Measurements from ENCODE around the gene DDX54. TPM values are rescaled to one million over a fixed set of nuclear protein-coding genes. Genes with fewer than 3 reads are reported as not detected.
"Not testable (repeated sequence)": the region's sequence is repeated elsewhere in the genome, so short reads cannot be mapped to it uniquely, and the experiment has no call there.

Gene DDX54
- total RNA-seq, 1 donor from 2014 or later, result 11.0 TPM

DNA sequence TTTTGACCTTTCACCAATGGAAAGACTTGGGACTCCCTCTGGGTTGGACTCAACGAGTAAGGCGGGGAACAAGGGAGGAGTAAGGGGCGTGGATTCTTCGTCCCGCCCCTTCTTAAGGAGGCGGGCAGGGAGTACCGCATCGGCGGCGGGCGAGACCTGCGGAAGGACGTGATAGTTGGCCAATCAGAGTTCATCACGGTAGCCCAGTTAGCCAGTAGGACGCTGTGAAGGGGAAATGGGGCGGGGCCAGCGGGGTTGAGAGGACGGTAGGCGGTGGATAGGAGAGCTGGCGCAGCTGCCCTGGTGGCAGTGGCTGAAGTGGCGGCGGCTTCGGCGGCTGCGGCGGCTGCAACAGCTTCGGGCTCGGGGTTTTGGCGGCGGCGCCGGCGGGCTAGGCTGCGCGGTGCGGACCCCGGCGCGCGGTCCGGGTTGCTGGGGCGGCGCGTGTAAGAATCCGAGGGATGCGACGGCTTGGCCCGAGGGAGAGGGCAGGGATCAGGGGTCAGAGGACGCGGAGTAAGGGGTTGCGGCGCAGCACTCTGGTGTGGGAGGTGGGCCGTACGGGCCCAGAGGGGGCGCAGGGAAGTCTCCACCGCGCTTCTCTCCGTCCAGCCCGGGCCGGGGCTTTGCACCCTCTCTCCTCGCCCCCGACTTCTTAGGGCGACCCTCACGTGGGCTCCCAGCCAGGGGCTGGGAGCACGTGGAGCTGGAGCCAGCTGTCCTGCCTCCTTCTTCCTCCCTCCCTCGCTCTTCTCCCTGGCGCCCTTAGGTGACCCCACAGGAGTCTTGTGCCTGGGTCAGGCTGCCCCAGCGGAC, 36.1 kb upstream of the DDX54 start, which contains the start of gene TPCN1:
Gene TPCN1, plus strand, starts transcription at position 284 of the 816 bp plus-strand sequence. CDS start 5,389 bp downstream, outside the sequence.
- DNase-seq (ENCODE audit: low spot score in 2 of 2) (peak; percentile 95 to 96), FAIRE-seq (peak; percentile 99)

DNA sequence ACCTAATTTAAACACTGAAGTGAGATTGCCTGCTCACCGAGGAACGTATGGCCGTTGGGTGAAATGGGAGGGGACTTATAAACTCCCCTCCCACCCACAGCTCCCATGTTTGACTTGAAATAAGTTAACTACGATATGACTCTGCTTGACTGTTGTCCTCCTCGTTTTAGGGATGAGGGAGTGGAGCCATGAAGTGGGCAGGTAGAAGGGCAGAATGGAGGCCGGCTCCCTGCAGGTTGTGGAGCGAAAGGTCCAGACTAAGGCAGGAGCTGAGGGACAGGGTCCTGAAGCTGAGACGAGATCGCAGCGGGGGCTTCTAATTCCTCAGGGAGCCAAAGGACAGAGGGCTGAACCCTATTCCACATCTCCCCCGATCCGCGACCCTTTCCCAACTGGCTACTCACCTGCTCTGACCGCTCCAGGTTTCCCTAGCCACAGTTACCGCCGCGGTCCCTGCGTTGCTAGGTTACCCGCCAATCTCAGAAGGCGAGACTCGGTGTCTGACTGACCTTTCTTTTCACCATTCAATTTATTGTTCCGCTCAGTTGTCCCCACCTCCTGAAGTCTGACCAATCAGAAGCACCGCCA, 35.4 kb upstream of the DDX54 start:
- DNase-seq (ENCODE audit: low spot score in 2 of 2) (no peak), FAIRE-seq (no peak)

DNA sequence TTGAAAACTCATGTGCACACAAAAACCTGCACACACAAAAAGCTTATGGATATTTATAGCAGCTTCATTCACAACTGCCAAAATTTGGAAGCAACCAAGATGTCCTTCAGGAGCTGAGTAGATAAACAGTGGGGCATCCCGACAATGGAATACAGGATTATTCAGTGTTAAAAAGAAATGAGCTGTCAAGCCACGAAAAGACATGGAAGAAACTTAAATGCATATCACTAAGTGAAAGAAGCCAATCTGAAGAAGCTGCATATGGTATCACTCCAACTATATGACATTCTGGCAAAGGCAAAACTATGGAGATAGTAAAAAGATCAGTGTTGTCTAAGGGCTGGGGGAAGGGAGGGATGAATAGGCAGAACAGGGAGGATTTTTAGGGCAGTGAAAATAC, 30.7 kb upstream of the DDX54 start:
- no peak for DNase-seq (ENCODE audit: low spot score in 2 of 2)
- FAIRE-seq, result no peak

DNA sequence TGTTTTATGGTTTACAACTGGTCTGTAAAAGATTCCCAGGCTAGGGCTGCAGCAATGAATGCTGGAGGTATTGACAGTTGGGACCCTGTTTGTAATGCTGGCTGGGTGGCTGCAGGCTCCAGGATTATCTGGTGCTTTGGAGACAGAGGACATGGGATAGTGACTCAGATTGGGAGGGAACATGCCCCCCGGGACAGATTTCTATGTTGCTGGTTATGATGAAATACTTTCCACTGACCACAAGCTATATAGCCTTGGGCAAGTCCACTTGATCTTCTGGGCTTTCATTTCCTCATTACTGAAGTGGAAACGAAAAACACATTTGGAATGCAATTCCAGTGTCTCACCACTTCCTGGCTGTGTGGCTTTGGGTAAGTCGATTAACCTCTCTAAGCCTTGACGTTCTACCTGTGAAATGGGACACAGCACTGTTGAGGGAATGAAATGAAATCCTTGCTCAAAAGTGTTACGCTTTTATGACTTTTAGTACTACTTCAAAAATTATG, 29.7 kb upstream of the DDX54 start:
- FAIRE-seq (no peak), DNase-seq (ENCODE audit: low spot score in 2 of 2) (no peak)

DNA sequence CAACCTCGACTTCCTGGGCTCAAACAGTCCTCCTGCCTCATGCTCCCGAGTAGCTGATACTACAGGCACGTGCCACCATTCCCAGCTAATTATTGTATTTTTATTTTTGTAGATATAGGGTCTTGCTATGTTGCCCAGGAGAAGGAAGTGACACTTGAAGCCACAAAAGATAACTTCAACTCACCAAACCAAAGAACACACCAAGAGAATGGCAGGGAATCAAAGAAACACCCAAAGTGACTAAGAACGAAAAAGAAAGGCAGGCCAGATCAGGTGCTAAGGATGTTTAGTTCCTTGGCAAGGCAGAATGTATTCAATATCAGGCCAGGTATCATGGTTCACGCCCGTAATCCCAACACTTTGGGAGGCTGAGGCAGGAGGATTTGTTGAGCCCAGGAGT, 25.9 kb upstream of the DDX54 start:
- DNase-seq (ENCODE audit: low spot score in 2 of 2), result no peak

DNA sequence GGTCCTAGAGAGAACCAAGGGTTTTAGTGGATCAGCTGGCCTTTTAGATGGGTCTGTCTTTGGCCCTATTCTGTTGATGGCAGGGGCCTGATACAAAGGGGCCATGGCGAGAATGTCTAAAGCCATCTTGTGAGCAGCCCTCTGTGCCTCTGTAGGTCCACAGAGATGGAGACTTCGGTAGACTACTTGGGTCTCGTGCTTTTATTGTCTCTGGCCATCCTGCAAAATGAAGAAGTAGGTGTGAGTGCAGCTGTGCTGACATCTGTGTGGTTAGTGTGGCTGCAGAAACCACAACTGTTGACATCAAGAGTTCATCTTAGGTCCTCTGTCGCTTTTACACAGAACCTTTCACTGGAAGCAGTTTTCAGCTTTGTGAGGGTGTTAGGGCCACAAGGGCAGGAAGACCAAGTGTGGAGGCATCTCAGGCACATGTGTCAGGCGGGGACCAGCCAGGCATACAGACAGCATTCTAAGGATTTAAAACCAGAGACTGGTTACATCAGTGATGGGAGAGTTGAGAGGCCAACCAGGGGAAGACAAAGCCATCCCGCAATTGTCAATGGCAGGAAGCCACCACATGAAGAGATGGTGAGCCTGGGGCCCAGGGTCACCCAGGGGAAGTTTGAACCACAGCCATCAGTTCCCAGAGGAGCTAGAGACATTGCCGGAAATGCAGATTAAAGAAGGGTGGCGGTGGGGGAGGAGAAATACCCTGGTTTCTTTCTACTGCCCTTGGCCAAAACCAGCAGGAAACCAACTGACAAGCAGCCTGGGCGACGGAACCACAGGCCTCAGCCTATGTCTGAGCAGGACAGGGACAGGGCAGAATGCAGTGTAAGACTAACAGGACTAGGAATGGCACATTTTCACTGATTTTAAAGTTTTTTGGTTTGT, 23.0 kb upstream of the DDX54 start:
- no peak for FAIRE-seq
- no peak for DNase-seq (ENCODE audit: low spot score in 2 of 2)

More for the DNA sequence above, 25.9 kb upstream of the DDX54 start:
- no peak for FAIRE-seq

DNA sequence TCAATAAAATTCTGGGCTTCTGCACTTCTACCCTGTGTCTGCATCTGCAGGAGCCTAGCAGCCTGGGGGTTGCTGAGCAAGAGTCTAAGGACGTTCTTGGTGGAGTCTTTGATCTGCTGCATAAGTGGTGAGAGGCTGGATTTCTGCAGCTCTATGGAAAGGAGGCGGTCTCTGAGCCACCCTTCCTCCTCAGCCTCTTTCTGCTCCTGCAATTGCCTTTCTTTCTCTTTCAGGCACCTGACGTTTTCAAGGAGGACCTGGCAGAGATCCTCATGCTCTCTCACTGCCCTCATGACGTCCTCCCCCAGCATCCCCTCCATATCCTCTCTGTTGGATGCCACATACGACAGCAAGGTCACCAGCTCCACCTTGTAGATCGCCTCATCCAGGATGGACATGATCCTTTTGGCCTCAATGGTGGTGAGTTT, 22.3 kb upstream of the DDX54 start:
- FAIRE-seq, result no peak
- no peak for DNase-seq (ENCODE audit: low spot score in 2 of 2)

DNA sequence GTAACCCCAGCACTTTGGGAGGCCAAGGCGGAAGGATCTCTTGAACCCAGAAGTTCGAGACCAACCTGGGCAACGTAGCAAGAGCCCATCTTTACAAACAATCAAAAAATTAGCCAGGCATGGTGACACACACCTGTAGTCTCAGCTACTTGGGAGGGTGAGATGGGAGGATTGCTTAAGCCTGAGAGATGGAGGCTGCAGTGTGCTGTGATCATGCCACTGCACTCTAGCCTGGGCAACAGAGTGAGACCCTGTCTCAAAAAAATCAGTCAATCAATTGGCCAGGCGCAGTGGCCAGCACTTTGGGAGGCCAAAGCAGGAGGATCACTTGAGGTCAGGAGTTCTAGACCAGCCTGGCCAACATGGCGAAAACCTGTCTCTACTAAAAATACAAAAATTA, 21.5 kb upstream of the DDX54 start:
- not testable (repeated sequence) for DNase-seq (ENCODE audit: low spot score in 2 of 2); FAIRE-seq

DNA sequence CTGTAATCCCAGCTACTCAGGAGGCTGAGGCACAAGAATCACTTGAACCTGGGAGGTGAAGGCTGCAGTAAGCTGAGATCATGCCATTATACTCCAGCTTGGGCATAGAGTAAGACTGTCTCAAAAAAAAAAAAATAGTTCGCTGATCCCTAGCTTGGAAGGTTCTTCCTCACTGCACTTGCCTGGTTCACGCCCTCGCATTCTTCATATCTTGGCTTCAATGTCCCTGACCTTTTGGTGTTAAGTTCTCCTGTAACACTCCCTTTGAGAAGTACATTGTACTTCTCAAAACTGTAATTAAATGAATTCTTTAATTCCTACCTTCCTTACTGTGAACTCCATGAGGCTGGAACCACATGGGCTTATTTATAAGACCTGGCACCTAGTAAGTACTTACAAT, 19.5 kb upstream of the DDX54 start:
- no peak for DNase-seq (ENCODE audit: low spot score in 2 of 2)
- no peak for FAIRE-seq

DNA sequence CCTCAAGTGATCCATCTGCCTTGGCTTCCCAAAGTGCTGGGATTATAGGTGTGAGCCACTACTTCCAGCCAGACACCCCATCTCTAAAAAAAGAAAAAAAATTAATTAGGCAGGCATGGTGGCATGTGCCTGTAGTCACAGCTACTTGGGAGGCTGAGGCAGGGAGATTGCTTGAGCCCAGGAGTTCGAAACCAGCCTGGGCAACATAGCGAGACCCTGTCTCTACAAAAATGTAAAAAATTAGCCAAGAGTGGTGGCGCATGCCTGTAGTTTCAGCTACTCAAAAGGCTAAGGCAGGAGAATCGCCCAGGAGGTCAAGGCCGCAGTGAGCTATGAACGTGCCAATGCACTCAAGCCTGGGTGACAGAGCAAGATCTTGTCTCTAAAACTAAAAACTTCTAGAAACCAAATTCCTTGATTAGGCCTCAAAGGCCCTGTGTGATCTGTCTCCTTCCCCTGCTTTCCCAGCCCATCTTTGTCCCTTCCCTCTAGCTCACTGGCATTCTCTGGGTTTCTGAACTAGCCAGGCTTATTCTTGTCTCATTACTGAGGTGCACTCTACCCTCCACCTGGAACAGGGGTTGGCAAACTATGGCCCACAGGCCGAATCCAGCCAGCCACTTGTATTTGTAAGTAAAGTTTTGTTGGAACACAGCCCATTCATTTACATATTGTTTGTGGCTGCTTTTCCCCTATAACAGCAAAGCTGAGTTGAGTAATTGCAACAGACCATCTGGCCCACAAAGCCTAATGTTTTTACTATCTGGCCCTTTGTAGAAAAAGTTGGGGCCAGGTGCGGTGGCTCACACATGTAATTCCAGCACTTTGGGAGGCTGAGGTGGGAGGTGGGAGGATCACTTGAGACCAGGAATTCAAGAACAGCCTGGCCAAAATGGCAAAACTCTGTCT, 18.8 kb upstream of the DDX54 start:
- DNase-seq (ENCODE audit: low spot score in 2 of 2) (no peak), FAIRE-seq (no peak)

DNA sequence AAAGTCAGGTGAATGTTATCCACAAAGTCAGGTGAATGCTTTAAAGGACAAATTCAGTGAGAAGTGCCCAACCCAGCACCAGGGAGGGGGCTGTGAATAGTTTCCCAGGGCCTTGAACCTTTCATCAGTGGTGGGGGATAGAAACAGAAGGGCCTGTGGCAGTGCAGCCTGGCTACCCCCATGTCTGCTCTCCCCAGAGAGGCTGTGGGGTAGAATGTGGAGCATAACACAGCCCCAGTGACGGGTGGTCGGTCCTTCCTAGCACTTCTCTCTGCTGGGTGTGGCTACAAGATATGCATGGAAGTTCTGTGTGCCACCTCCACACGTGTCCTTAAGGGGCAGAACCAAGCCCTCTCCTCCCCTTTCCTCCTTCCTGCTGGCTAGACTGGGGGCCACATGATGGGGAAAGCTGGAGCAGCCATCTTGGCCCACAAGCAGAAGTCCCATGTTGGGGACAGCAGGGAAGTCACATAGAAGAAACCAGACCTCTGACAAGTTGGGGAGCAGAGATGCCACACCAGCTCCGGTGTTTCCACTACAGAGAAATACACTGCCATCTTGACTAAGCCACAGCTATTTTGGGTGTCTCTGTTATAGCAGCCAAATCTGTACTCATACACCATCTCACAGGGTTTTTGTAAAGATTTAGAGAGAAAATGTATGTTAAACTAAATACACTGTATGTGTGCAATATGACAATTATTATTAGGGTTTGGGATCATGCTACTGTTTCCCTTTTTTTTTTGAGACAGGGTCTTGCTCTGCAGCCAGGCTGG, 17.2 kb upstream of the DDX54 start:
- FAIRE-seq, result no peak

DNA sequence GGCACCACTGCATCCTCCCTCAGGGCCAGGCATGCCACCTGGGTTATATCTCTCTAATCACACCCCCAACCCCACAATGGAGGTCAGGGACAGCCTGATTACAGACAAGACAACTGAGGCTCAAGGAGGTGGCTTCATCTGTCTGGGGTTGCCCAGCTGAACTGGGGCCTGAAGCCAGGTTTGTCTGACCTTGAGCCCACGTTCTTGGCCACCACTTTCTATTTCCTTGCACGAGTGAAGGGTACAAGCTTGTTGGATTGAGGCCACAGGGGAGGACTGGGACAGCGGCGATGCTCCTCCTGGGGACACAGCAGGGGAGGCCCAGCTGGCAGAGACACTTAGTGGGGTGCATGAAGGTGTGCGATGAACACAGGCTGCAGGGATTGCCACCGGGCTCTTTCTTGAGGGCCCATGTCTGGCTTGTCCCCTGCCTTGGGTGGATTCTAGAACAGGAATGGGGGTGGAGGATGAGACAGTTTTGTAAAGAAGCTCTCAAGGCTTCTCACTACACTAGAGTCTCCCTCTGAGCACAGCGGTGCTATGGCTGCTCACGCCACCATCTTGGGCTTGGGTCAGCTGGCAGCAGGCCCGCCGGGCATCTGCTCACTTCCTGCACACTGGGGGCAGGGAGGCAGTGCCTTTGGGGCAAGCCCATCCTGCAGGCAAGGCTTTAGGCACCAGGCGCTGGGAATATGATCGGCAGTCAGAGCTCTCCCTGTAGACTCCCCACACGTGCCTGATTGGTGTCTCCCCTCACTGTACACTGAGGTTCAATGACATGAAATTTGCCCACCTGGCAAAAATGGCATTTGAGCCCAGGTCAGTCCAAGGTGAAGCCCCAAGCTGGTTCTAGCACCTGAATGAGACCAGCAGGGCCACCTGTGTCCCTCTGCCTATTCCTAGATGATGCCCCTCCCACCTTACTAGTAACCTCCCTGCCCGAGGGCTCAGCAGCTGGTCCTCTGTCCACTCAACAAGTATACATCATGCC, 16.2 kb upstream of the DDX54 start:
- no peak for DNase-seq (ENCODE audit: low spot score in 2 of 2)

More for the DNA sequence above, 17.2 kb upstream of the DDX54 start:
- no peak for DNase-seq (ENCODE audit: low spot score in 2 of 2)

DNA sequence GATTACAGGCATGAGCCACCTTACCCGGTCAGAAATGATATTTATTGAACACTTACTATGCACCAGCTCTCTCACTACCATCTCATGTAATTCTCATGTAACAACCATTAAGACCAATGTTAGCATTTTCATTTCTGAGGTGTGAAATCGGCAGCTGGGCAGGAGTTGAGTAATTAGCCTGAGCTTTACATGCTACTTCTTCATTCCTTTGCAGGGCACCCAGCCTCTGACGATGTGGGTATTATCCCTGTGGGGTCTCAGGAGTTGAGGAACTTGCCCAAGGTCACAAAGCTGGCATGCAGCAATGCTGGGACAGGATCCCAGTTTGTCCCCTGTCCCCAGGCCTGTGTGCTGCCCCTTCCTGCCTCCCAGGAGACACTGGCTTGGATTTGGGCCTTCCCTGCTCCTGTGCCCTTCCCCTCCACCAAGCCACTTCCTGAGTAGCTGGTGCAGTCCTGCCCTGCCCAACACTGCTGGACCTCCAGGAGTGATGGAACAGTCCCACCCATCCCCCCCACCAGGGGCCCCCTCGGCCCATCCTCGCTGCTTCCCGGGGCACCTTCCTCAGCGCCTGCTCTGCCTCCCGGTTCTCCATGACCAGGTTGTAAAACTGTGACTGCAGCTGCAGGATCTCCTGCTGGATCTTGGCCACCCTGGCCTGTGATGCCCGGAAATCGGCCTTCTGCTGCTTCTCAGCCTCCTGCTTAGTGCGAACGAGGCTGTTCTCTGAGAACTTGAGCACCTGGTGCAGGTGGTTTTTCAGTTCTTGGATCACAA, 14.9 kb upstream of the DDX54 start:
- FAIRE-seq (no peak), DNase-seq (ENCODE audit: low spot score in 2 of 2) (no peak)

More for the DNA sequence above, 16.2 kb upstream of the DDX54 start:
- no peak for FAIRE-seq

DNA sequence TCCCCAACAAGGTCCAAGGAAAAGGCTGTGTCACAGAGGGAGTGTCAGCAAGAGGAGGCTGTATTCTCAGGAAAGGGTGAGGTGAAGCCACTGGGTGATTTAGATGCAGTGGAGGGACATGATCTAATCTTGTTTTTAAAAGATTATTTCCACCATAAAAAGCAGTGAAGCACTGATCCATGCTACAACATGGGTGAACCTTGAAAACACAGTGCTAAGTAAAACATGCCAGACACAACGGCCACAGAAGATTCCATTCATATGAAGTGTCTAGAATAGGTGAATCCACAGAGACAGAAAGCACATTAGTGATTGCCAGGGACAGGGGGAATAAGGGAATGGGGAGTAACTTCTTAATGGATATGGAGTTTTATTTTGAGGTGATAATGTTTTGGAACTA, 13.0 kb upstream of the DDX54 start:
- DNase-seq (ENCODE audit: low spot score in 2 of 2) (no peak), FAIRE-seq (no peak)

DNA sequence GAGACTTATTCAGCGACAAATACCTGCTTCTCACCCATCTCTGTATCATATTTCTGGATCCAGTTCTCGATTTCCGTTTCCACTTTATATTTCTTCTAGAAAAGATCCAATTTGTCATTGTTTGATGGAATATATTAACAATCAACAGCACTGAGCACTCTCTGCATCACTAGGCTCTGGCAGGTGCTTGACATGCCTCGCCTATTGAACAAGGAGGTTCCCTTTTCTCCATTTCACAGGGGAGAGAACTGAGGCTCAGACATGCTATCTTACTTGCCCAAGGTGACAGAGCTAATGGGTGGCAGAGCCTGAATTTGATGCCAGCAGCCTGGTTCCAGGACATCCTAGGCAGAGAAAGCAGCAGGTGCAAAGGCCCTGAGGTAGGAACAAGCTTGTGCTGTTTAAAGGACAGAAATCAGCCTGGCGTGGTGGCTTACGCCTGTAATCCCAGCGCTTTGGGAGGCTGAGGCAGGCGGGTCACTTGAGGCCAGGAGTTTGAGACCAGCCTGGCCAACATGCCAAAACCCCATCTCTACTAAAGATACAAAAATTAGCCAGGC, 12.3 kb upstream of the DDX54 start:
- DNase-seq (ENCODE audit: low spot score in 2 of 2) (no peak), FAIRE-seq (no peak)

DNA sequence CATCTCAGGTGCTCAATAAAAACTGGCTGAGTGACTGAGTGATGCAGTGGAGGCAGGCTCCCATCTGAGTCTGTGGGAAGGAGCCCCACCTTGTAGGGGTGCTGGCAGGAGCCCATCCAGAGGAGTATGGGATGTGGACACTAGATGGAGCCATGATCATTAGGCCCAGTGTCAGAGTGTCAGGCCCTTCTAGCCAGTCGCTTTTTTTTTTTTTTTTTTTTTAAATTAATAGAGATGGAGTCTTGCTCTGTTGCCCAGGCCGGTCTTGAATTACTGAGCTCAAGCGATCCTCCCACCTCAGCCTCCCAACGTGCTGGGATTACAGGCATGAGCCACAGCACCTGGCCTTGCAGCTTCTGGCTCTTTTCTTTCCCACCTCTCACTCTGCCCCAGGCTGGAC, 11.7 kb upstream of the DDX54 start:
- FAIRE-seq, result no peak

DNA sequence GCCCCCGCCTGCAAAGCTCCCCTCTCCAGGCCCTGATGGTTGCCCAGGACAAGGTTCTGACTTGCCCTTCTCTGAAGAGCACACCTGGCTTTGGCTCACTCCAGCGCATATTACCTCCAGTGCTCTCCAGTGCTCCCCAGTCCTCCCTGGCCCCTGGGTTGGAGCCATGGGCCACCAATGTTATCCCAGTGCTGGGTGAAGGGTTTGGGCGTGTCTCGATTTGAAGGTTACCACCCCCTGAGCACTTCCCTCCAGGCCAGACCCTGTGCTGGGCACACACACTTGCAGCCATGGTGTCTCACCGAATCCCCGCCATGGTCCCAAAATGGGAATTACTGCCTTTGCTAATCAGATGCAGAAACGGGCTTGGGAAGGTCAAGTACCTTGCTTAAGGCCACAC, 11.3 kb upstream of the DDX54 start:
- no peak for DNase-seq (ENCODE audit: low spot score in 2 of 2)
- FAIRE-seq, result no peak

More for the DNA sequence above, 11.7 kb upstream of the DDX54 start:
- peak; percentile 79 to 86 for DNase-seq (ENCODE audit: low spot score in 2 of 2)

Data from frontal cortex (tissue), 4 donors.